SH-SY5Y (cell line): ENCODE measurements around the gene MIGA1.

Source experiments
- GATA2 ChIP-seq: IDR thresholded peaks from 2 replicates; pipeline ENCODE4 v1.6.1; 2011; ENCODE audit warnings: mild to moderate bottlenecking, low read depth, low read length
- GATA3 ChIP-seq: IDR thresholded peaks from 2 replicates; pipeline ENCODE4 v1.6.1; 2011; ENCODE audit warnings: low read depth, mild to moderate bottlenecking, low read length, moderate library complexity

- TF ChIP-seq GATA3 (no peak), GATA2 (no peak)
Measured at GRCh38 chr1:77794550-77794949, 15.1 kb downstream of the MIGA1 start.
